8988T (cell line): ENCODE data around the gene SPIRE2.
"Not testable (repeated sequence)": the region's sequence is repeated elsewhere in the genome, so short reads cannot be mapped to it uniquely, and the experiment has no call there.

ENCODE experiments used
- DNase-seq: peaks from one replicate; pipeline ENCODE4 v3.0.0; 2011

SPIRE2 gene

GRCh38 chr16:89900885-89901284, 72.6 kb downstream of the SPIRE2 start:
- DNase-seq = no peak

DNA sequence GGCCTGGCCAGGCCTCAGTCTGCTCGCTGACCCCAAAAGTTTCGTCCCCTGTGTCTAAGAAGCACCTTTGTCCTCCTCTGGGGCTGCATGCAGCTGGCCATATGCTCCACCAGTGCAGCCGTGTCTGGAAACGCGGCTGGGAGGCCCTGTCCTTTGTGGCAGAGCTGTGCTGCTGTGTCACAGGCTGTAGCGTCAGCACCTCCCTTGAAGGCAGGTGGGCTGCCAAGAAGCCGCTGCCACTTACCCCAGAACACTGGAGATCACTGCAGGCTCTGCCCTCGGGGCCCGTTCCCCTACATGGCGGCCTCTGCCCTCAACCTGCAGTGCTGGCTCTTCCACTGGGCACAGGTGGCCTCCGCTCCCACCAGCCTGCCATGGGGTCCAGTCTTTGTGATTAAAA, 74.7 kb downstream of the SPIRE2 start:
- DNase-seq = no peak

DNA sequence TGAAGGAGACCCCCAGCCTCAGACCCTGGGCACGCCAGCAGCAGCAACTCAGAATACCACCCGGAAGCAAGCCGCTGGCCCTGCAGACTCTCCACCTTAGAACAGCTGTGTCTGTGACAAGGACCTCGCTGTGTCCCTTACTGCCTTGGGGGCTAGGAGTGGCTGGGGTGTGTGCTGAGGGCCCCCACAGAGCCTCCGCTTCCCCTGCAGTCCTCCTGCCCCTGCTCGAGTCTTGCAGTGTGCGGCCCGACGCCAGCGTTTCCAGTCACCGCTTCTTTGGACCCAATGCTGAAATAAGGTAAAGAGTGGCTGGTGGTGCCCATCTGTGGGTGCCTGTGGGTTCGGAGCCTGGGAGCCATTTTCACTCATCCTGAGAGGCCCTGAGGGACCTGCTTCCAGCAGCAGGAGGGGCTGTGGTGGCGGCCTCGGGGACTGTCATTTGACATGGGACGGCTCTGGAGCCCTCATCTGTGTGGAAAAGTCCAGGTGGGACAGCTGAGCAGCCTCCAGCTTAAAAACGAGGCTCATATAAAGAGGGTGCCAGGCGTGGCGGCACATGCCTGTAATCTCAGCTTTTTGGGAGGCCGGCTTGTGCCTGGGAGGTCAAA, 75.7 kb downstream of the SPIRE2 start:
- DNase-seq = no peak

GRCh38 chr16:89904606-89905510, 76.6 kb downstream of the SPIRE2 start:
- no peak for DNase-seq

- DNase-seq = no peak
Measured at GRCh38 chr16:89905511-89906139, 77.3 kb downstream of the SPIRE2 start.

DNA sequence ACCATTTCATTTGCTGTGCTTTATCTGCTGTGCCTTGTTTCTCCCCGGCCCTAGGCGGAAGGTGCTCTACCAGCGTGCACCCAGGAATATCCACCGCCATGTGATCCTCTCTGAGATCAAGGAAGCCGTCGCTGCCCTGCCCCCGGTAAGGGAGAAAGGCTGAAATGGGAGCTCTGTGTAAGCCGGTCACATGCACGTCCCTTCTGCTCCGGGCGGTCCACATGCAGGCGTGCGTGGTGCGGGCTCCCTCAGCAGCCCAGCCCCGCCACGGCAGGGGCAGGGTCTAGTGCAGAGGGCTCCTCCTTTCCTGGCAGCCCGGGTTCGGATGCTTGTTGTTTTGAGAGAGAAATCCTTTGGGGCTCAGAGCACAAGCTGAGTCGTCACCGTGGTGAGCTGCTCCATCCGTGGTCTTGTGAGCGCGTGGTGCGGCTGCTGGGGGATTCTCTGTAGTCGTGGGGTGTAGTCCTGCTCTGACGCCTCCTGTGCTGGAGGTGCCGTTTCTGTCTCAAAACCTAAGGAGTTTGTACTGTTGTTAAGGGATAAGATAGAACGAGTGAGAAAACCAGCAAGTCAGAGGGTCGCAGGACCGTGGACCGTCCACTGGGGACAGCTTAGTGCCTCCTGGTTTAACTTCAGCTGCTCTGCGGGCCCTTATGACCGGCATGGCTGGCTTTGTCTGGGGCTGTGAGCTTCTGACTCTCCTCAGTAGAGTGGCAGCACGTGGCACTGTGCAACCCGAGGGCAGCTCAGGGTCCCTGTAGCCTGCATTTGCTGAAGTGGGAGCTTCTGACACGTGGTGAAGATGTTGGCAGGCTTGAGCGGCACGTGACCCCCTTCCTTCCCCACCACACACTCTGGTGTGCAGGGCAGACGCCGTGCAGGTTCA, 78.1 kb downstream of the SPIRE2 start:
- no peak for DNase-seq

DNA sequence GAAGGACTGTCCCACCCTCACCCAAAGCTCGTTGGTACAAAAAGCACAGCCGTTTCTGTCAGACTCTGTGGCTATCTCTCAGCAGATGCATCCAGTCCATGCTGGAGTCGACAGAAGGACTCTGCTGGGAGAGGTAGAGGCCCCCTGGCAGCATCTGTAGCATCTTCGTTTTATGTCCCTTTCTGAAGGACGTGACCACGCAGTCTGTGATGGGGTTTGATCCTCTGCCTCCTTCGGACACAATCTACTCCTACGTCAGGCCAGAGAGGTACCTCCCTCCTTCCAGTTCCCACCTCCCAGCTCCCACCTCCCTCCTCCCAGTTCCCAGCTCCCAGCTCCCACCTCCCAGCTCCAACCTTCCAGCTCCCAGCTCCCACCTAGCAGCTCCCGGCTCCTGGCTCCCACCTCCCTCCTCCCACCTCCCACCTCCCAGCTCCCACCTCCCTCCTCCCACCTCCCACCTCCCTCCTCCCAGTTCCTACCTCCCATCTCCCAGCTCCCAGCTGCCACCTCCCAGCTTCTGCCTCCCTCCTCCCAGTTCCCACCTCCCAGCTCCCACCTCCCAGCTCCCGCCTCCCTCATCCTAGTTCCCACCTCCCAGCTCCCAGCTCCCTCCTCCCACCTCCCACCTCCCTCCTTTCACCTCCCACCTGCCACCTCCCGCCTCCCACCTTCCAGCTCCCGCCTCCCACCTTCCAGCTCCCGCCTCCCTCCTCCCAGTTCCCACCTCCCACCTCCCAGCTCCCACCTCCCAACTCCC, 79.0 kb downstream of the SPIRE2 start:
- DNase-seq = no peak

DNA sequence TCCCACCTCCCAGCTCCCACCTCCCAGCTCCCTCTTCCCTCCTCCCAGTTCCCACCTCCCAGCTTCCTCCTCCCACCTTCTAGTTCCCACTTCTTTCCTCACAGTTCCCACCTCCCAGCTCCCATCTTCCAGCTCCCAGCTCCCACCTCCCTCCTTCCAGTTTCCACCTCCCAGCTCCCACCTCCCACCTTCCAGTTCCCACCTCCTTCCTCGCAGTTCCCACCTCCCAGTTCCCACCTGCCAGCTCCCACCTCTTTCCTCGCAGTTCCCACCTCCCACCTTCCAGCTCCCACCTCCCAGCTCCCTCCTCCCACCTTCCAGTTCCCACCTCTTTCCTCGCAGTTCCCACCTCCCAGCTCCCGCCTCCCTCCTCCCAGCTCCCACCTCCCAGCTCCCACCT, 80.0 kb downstream of the SPIRE2 start:
- DNase-seq = no peak

DNA sequence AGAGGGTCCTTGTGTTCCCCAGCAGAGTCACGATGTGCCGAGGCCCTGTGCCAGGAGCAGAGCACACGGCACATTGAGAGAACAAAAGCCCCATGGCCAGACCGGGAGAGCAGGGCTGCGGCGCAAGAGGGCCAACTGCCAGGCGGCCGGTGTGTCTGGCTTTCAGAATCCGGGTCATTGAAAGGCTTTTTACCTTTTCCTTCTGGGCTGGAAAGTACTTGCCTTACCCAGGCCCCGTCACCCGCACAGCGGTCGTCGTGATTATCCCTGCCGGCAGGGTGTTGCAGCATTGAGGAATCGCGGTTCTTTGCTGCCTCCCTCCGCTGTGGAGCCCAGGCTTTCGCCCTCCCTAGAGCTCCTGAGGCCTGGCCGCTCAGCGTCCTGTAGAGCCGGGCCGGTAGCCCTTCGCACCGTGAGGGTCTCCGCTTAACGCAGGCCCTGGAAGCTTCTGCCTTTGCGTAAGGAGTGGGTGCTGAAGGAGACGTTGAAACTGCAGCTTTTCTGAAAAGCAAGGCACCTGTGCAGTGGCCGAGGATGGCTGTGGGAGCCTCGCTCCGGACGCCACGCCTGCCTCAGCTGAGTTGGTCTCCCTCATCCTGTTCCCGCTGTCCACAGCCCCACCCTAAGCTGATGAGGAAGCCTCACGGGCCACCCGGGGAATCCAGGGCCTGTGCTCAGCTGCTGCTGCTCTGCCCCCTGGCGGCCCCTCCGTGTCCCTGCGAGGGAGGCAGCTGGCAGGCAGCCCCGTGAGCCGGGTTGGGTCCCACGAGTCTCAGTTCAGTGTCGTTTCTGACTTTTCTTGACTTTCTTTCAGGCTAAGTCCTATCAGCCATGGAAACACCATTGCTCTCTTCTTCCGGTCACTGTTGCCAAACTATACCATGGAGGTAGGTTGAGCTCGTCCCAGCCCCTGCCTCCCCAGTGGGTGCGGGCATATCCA, 81.8 kb downstream of the SPIRE2 start:
- DNase-seq = peak; percentile 98

DNA sequence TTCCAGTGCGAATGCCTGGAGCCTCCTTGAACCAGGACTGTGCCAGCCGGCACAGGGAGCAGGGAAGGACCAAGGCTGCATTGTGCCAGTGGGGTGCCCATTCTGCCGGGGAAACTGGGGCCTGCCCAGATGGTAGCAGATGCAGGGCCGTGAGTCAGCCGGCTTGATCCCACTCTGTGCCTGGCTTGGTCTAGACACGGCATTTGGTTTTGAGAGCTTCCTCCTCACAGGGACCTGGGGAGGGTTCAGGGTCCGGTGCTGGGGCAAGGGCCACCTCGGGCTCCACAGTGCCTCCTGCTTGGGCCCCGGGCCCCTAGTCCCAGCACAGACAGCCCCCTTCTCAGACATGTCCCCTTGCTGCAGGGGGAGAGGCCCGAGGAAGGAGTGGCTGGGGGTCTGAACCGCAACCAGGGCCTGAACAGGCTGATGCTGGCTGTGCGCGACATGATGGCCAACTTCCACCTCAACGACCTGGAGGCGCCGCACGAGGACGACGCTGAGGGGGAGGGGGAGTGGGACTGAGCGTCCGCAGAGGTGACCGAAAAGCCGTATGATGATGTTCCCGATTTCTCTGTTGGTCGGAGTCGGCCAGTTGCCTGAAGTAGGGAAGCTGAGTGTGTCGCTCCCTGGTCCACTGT, 82.6 kb downstream of the SPIRE2 start:
- no peak for DNase-seq

GRCh38 chr16:89911375-89911774, 83.1 kb downstream of the SPIRE2 start:
- DNase-seq = no peak

DNA sequence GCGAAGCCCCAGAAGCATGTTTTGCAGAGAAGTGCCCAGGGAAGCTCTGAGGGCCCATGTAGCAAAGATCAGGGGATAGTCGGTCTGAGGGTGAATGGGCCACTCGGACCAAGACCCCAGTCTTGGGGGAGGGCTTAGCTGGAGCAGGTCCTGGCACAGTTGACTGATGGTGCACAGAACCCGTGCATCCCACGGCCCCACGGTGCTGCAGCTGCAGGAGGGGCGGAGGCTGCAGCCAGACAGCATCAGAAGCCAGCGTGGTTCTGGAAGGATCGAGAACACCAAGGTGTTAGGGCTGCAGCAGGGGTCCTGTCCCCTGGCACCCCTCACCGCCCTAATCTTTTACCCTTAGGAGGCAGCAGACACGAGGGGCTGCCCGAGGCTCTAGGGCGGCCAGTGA, 83.9 kb downstream of the SPIRE2 start:
- no peak for DNase-seq

DNA sequence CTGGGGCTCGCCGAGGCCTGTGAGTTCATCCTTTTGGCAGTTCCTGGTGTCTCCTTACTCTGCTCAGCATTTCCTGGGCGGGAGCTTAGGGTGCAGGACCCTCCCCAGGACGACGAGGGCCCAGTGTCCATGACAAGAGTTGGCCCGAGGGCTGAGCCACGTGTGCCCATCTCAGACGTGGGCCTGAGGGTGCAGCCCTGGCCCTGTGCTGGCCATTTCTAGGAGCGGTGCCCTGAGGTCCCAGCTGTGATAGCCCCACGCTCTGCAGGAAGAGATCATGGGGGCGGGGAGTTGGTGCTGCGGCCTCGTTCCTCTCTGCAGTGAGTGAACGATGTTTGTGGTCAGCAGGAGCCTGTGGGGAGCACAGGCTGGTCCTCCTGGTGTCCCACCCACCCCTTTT, 84.4 kb downstream of the SPIRE2 start:
- DNase-seq = no peak

DNA sequence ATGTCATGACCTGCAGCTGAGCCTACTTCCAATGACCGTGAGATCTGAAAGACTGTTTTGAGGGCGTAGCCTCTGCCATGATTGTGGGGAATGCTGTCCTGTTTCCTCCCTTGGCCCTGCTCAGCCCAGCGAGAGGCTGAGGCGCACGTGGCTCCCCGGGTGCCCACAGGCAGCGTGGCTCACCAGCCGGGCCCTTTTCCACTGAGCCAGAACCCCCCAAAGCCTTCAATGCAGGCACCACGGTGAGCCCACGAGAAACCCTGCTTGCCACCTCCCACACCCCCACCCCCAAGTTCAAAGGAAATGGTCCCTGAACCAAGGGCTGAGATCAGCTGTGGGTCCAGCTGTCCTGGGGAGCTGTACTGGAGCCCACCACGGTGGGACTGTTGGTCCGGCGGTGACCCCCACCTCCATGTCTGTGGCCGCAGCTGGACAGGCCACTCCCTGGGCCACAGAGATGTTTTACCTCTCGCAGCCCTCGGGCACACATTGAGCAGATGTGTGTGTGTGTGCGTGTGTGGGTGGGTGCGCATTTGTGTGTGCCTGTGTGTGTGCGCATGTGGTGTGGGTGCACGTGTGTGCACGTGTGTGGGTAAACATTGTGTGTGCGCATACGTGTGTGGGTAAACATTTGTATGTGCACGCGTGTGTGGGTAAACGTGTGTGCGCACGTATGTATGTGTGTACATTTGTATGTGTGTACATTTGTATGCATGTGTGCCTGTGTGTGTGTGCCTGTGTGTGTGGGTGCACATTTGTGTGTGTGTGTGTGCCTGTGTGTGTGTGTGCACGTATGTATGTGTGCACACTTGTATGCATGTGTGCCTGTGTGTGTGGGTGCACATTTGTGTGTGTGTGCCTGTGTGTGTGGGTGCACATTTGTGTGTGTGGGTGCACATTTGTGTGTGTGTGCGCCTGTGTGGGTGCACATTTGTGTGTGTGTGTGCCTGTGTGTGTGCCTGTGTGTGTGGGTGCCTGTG, 85.4 kb downstream of the SPIRE2 start:
- DNase-seq = no peak

DNA sequence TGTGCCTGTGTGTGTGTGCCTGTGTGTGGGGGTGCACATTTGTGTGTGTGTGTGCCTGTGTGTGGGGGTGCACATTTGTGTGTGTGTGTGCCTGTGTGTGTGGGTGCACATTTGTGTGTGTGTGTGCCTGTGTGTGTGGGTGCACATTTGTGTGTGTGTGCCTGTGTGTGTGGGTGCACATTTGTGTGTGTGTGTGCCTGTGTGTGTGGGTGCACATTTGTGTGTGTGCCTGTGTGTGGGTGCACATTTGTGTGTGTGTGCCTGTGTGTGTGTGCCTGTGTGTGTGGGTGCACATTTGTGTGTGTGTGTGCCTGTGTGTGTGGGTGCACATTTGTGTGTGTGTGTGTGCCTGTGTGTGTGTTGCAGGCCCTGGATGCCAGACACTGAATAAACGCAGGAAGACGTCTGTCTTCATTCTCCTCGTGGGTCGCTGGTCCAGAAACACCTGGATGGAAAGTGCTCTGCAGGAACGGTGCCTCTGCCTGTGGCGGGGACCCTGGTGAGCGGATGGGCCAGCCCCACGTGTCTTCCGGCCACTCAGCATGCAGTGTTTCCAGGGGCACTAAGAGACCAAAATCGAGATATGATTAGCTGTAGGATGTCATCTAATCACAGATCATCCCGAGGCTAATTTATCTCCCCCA, 86.5 kb downstream of the SPIRE2 start:
- not testable (repeated sequence) for DNase-seq

DNA sequence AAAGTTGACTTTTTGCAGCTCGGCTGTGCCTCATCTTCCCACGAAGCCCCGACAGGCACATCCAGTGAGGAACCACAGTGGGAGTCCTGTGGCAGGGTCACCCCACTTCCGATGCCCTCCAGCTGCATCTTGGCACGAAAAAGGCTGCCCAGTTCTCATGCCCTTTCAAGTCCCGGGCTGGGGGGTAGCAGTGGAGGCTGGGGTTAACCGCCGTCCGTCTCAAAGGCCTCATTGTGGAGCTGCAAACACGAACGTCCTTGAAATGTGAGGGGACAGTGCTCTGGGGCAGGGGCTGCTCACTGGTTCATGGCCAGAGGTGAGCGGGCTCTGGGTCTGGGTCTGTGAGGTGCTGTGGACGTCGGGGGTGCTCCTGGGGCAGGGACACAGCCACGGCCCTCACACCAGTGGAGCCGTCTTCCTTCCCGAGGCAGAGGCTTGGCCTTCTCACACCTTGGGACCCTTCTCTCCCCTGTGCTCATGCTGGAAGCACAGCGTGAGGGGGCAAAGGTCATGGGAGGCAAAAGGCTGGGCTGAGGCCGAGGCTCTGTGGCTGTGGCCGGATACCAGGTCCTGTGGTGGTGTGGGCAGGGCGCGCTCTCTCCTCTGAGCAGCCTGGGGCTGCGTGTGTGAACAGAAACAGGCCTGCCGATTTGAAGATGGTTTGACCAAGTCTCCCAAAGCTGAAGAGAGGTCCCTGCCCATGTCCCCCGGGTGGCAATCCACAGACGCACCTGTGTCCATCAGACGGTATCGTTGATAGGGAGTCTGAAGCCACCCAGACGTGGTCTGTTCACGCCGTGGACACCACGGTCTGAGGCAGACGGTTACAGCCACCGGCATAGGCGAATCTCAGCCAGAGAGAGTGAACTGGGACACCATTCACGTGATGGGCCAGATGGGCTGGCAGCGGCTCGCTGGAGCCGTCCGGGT, 87.3 kb downstream of the SPIRE2 start:
- DNase-seq = no peak

DNA sequence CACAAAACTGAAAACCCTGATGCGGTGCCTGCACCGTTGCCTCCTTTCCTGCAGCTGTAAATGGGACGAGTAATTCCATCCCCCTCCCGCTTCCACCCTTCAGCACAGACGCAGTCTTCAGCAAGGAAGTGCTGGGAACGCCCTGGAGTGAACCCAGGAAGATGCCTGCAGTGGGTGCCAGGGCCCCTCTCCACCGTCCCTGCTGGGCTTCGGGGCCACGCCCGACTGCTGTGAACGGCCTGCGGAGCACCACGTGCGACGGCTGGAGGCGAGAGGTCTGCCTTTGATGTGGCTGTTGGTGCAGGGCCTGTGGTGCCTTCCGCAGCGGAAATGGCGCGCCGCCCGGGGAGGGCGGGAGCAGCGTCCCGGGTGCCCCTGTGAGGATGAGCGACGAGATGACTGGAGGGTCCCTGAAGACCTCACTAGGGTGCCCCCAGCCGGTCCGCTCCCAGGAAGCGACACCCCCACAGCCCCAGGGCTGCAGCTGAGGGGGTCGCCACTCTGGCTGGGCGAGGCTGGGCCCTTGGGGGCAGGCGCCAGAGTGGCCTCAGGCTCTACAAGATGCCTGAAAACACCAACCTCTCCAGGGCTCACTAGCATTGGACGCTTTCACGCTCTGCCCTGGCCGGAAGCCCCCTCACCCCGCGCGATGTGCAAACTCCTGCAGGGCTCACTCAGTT, 89.6 kb downstream of the SPIRE2 start:
- peak; percentile 94 for DNase-seq
